Tibial nerve (tissue), 3 donors: ENCODE results near the gene COL4A6.

Experiments
- POLR2A ChIP-seq, 2 donors: fragments of 450-650 bp; IDR thresholded peaks; one replicate each; pipeline ENCODE4 v1.6.1; 2017; ENCODE audit warnings: antibody characterized with exemption in 2 of 2, mild to moderate bottlenecking in 2 of 2, moderate library complexity in 2 of 2
- TF ChIP-seq, protein P1 (sequence below), 5 experiments: fragments of 200-600 bp in 3 of 5; fragments of 450-650 bp in 2 of 5; sonication (generic) in 3 of 5; IDR thresholded peaks; one replicate each; pipeline ENCODE4 v1.5.1; 2016 to 2019; ENCODE audit warnings: antibody characterized with exemption in 5 of 5, mild to moderate bottlenecking in 3 of 5, moderate library complexity in 2 of 5

- TF ChIP-seq, protein P1, sequence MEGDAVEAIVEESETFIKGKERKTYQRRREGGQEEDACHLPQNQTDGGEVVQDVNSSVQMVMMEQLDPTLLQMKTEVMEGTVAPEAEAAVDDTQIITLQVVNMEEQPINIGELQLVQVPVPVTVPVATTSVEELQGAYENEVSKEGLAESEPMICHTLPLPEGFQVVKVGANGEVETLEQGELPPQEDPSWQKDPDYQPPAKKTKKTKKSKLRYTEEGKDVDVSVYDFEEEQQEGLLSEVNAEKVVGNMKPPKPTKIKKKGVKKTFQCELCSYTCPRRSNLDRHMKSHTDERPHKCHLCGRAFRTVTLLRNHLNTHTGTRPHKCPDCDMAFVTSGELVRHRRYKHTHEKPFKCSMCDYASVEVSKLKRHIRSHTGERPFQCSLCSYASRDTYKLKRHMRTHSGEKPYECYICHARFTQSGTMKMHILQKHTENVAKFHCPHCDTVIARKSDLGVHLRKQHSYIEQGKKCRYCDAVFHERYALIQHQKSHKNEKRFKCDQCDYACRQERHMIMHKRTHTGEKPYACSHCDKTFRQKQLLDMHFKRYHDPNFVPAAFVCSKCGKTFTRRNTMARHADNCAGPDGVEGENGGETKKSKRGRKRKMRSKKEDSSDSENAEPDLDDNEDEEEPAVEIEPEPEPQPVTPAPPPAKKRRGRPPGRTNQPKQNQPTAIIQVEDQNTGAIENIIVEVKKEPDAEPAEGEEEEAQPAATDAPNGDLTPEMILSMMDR (IDR thresholded peaks at IDR 0.05) = no peak
- no peak for TF ChIP-seq POLR2A (IDR thresholded peaks at IDR 0.05)
Measured at GRCh38 chrX:108439426-108439942, 1.3 kb upstream of the COL4A6 start, which contains the start of gene COL4A5.
